SK-N-DZ (cell line): ENCODE measurements around the gene EFNA5. TPM values are rescaled to one million over a fixed set of nuclear protein-coding genes. Genes with fewer than 3 reads are reported as not detected.

Experiments
- DNase-seq: peaks from one replicate; pipeline ENCODE4 v3.0.0-alpha.2; 2015; ENCODE audit warnings: low spot score
- polyA plus RNA-seq, 2 experiments: library from polyadenylated mRNA; depleted of rRNA; stranded (reverse); fragments of >200 nt; gene quantifications; 2 replicates each; pipeline ENCODE4 v1.2.3, GENCODE V29; 2014

Gene EFNA5
- polyA plus RNA-seq (2014; cell fraction: cytosol; rRNA removed): 8.6 and 12.1 TPM in 2 replicates
- 11.7 and 12.6 TPM in 2 replicates for polyA plus RNA-seq (2014; cell fraction: nucleus; rRNA removed)

GRCh38 chr5:107670932-107671741, at the start of gene EFNA5:
Gene EFNA5, minus strand, starts transcription at chr5:107670937.
- no peak for DNase-seq

GRCh38 chr5:107719034-107719606, 48.4 kb upstream of the EFNA5 start:
- peak; percentile 32 for DNase-seq

- no peak for DNase-seq
Measured at GRCh38 chr5:107717816-107718215, 47.1 kb upstream of the EFNA5 start.

- no peak for DNase-seq
Measured at GRCh38 chr5:107713228-107713627, 42.5 kb upstream of the EFNA5 start.

GRCh38 chr5:107712359-107712870, 41.7 kb upstream of the EFNA5 start:
- DNase-seq: no peak

- no peak for DNase-seq
Measured at GRCh38 chr5:107705402-107706014, 34.8 kb upstream of the EFNA5 start.

GRCh38 chr5:107704681-107705401, 34.1 kb upstream of the EFNA5 start:
- peak; percentile 96 for DNase-seq

- no peak for DNase-seq
Measured at GRCh38 chr5:107700481-107700880, 29.7 kb upstream of the EFNA5 start.

GRCh38 chr5:107699425-107699824, 28.7 kb upstream of the EFNA5 start:
- DNase-seq: no peak

GRCh38 chr5:107698286-107698685, 27.5 kb upstream of the EFNA5 start:
- no peak for DNase-seq

GRCh38 chr5:107696498-107696897, 25.8 kb upstream of the EFNA5 start:
- DNase-seq: no peak

- DNase-seq: peak; percentile 47
Measured at GRCh38 chr5:107696080-107696479, 25.3 kb upstream of the EFNA5 start.

GRCh38 chr5:107687937-107688336, 17.2 kb upstream of the EFNA5 start:
- no peak for DNase-seq

- DNase-seq: no peak
Measured at GRCh38 chr5:107687404-107687803, 16.7 kb upstream of the EFNA5 start.

- DNase-seq: no peak
Measured at GRCh38 chr5:107682533-107682932, 11.8 kb upstream of the EFNA5 start.

- DNase-seq: peak; percentile 71
Measured at GRCh38 chr5:107680799-107681198, 10.1 kb upstream of the EFNA5 start.

GRCh38 chr5:107680099-107680498, 9.4 kb upstream of the EFNA5 start:
- DNase-seq: peak; percentile 28

- no peak for DNase-seq
Measured at GRCh38 chr5:107676702-107677101, 6.0 kb upstream of the EFNA5 start.

- no peak for DNase-seq
Measured at GRCh38 chr5:107675201-107675600, 4.5 kb upstream of the EFNA5 start.

- no peak for DNase-seq
Measured at GRCh38 chr5:107674655-107675054, 3.9 kb upstream of the EFNA5 start.

- DNase-seq: peak; percentile 93
Measured at GRCh38 chr5:107673368-107674136, 2.8 kb upstream of the EFNA5 start.
